ENCODE data around the gene ELF1.

The ELF1 gene

GRCh38 chr13:41004875-41005693, 14.0 kb downstream of the ELF1 start:
- TF ChIP-seq CTCF (IDR thresholded peaks at IDR 0.05; ENCODE audit: low read depth, low read length): no peak
- no peak for DNase-seq (ENCODE audit: extremely low read depth, low read depth)

DNA sequence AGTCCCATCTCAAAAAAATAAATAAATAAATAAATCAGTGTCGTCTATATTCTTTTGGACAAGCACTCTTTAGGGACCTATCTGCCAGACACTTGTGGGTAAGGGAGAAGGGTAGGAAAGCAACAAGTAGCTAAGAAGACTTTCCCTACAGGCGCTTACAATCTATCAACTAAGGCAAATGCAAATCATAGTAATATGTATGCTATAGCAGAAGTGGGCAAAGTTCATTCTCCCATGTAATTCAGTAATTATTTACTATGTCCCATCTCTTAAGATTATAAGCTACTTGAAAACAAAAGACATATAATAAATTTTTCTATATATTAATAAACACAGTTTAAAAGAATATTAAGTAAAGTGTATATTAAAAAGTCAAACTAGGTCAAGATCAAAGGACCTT, 16.5 kb downstream of the ELF1 start:
- DNase-seq (ENCODE audit: extremely low read depth, low read depth): no peak
- TF ChIP-seq CTCF (IDR thresholded peaks at IDR 0.05; ENCODE audit: low read depth, low read length): no peak

DNA sequence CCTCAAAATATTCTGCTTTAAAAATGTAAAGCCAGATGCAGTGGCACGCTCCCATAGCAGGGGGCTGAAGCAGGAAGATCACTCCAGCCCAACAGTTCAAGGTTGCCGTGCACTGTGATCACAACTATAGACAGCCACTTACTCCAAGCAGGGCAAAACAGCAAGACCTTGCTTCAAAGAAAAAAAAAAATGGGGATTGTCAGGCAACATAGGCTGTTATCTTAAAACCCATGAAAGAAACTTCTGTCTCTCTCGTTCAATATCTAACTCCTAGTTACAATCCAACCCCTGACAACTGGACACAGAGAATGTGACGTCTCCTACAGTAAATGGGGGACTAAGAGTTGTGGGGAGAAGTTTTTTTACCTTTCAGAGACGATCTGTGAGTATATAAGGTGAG, 17.4 kb downstream of the ELF1 start:
- TF ChIP-seq CTCF (IDR thresholded peaks at IDR 0.05; ENCODE audit: low read depth, low read length): no peak
- DNase-seq (ENCODE audit: extremely low read depth, low read depth): no peak

DNA sequence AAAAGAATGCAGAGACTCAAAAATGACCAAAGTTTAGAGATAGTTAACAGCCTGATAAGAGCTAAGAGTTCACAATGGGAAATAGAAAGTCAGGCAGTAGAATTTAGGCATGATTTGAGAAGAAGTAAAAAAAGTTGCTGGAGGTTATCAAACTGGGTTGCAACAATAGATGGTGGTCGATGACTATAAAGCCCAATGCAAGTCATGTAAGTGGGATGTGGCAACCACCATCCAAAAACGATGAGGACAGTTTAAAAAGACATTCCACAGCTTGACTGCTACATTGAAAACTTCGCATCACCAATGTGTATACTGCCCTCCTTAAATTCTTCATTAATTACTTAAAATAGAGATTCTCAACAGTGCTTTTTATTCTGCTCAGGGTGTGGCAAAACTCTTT, 19.7 kb downstream of the ELF1 start:
- DNase-seq (ENCODE audit: extremely low read depth, low read depth): no peak
- no peak for TF ChIP-seq CTCF (IDR thresholded peaks at IDR 0.05; ENCODE audit: low read depth, low read length)

DNA sequence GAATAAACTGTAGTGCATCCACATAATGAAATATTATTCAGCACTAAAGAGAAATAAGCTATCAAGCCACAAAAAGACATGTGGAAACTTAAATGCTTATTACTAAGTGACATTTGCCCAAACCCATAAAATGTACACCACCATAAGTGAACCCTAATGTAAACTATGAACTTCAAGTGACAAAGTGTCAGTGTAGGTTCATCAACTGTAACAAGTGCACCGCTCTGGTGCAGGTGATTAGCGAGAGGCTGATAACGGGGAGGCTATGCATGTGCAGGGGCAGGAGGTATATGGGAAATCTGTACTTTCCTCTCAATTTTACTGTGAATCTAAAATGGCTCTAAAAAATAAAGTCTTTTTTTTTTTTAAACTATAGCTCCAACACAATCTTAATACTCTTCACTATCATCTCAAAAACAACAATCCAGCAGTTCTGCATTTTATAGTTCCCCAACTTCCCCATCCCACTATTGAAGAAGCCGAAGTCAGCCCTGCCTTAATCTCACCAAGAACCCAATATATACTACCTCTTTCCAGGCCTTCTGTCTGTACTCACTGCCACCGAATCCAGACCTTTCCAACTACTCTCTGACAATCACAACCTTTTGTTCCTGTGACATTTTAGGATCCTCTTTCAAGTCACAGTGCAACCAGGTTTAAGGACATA, 22.6 kb downstream of the ELF1 start:
- DNase-seq (ENCODE audit: extremely low read depth, low read depth): no peak
- no peak for TF ChIP-seq CTCF (IDR thresholded peaks at IDR 0.05; ENCODE audit: low read depth, low read length)

DNA sequence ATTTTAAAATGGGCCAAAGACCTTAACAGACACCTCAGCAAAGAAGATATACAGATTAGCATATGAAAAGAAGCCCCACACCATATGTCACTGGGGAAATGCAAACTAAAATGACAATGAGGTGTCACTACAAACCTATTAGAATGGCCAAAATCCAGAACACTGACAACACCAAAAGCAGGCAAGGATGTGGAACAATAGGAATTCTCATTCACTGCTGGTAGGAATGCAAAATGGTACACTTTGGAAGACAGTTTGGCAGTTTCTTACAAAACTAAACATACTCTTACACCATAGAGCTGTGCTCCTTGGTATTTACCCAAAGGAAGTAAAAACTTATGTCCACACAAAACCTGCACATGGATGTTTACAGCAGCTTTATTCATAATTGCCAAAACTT, 23.1 kb downstream of the ELF1 start:
- no peak for DNase-seq (ENCODE audit: extremely low read depth, low read depth)

More for the DNA sequence above, 23.1 kb downstream of the ELF1 start:
- TF ChIP-seq CTCF (IDR thresholded peaks at IDR 0.05; ENCODE audit: low read depth, low read length): no peak

Data from AG09319 (cell line).